Measurements from ENCODE around the gene NRARP. TPM values are rescaled to one million over a fixed set of nuclear protein-coding genes. Genes with fewer than 3 reads are reported as not detected.

NRARP gene
- total RNA-seq, 4 donors from 2014 or later, result 4.6 to 12.3 (median 7.2) TPM

DNA sequence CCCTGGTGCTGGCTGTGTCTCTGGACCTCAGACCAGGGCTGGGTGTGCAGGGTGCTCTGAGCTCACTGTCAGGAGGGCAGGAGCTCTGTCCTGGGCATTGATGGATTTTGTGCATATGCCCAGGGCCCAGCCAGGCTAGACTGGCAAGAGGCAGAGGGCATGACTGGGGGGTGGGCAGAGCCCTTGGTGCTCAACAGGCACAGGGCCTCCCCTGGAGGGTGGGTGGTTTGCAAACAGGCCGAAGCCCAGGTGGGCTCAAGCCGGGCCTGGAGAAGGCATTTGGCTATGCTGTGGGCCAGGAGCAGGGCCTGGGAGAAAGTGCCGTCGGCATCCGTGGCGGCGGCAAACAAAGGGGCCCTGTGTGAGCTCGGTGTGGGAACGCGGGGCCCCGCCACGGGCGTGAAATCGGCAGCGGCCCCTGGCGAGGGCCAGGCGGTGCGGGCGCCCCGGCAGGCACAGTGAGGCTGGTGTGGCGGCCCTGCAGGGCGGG lies 1.9 kb upstream of the NRARP start:
- TF ChIP-seq, protein P1, sequence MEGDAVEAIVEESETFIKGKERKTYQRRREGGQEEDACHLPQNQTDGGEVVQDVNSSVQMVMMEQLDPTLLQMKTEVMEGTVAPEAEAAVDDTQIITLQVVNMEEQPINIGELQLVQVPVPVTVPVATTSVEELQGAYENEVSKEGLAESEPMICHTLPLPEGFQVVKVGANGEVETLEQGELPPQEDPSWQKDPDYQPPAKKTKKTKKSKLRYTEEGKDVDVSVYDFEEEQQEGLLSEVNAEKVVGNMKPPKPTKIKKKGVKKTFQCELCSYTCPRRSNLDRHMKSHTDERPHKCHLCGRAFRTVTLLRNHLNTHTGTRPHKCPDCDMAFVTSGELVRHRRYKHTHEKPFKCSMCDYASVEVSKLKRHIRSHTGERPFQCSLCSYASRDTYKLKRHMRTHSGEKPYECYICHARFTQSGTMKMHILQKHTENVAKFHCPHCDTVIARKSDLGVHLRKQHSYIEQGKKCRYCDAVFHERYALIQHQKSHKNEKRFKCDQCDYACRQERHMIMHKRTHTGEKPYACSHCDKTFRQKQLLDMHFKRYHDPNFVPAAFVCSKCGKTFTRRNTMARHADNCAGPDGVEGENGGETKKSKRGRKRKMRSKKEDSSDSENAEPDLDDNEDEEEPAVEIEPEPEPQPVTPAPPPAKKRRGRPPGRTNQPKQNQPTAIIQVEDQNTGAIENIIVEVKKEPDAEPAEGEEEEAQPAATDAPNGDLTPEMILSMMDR (IDR thresholded peaks at IDR 0.05), result no peak
- no peak for DNase-seq (ENCODE audit: low spot score)
- no peak for ATAC-seq (ENCODE audit: low FRiP score)

DNA sequence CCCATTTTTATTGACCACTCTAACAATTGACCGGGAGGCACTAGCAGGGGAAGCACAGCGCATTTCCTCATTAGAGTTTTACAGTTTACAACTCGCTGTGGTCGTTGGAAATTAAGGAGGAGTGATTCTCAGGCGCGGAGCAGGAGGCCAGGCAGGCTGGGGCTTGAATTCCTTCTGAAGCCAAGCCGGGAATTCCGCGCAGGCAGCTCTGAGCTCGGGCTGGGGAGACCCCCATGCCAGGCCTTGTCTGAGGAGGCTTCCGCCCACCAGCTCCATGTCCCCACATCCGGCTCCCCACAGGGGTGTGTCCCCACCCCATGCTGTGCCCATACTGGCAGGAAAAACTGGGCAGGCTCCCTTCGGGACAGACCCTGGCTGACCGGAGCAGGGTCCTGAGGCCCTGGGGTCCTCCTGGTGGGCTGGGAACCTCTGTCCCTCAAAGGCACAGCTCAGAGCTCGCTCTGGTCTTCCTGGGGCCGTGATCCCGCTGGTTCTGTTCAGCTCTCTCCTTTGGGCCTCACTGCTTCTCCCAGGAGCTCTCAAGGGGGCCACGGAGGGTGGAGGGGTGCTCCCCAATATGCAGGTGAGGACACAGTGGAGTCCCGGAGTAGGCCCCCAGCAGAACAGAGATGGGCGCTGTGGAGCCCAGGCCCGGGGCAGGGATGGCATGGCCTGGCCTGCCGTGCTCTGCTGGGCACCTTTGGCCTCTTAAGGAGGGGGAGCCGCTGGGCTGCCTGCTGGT lies 1.3 kb upstream of the NRARP start:
- TF ChIP-seq, protein P1 (IDR thresholded peaks at IDR 0.05), result no peak
- no peak for DNase-seq (ENCODE audit: low spot score)
- ATAC-seq (ENCODE audit: low FRiP score), result no peak

DNA sequence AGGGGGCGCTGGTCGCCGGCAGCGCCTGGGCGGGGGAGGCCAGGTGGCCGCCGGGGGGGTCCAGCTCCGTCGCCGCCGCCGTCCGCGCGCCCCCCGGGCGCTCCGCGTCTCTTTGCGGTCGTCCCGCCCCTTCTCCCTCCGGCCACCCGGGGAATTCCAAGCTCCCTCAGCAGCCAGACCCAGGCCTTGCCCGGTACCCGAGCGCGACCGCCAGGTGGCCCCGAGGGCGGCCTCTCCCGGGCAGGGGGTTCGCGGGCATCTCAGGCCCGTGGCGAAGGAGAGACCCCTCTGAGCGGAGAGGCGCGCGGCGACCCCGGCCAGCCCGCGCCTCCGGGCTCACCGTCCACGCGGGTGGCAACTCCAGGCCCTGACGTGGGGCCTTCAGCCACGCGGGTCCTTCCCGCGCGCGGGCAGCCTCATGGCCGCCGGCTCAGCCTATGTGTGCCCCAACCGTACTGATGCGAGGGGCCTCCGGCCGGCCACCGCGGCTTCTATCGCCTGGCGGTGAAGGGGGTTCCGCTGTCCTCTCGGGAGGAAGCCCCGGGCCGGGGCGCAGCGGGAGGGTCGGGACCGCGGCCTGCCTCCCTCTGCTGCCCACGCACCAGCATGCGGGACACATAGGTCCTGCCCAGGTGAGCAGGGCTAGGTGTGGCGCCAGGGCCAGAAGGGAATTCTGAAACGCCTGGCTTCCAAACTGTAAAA lies 529 bp upstream of the NRARP start:
- no peak for DNase-seq (ENCODE audit: low spot score)

DNA sequence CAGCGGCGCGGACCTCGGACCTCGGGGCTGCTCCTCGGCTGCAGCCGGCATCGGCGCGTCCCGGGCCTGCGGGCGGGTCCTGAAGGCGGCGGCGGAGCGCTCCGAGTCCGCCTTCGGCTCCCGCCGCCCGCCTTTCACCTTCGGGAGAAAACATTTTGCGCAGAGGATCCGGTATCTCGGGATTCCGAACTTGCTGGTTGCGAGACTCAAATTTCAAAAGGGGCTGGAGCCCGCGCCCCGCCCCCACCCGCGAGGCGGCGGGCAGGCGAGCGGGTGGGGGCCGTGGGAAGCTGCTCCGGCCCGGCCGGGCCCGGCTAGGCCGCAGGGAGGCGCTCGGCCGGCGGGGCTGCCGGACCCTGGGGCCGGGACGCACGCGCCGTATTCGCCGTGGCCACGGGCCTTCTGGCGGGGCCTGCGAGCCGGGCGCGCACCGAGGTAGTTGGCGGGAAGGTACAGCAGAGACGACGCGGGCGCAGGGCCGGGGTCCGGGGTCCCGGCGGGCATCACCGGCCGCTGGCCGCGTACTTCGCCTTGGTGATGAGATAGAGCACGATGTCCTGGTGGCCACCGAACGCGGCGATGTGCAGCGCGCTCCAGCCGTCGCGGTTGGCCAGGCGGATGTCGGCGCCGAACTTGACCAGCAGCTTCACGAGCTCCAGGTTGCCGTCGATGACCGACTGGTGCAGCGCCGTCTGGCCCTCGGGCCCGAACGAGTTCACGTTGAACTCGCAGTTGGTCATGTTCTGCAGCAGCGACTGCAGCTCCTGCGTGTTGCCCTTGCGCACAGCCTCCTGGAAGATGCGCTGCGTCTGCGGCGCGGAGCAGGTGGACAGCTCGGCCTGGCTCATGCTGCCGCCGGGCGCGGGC lies 757 bp downstream of the NRARP start:
- TF ChIP-seq, protein P1 (IDR thresholded peaks at IDR 0.05), result no peak
- DNase-seq (ENCODE audit: low spot score) (no peak), ATAC-seq (ENCODE audit: low FRiP score) (peak; percentile 25)

More for the DNA sequence above, 529 bp upstream of the NRARP start:
- TF ChIP-seq, protein P1 (IDR thresholded peaks at IDR 0.05), result peak in 1 of 3 donors; percentile 52
- ATAC-seq (ENCODE audit: low FRiP score), result peak; percentile 12

DNA sequence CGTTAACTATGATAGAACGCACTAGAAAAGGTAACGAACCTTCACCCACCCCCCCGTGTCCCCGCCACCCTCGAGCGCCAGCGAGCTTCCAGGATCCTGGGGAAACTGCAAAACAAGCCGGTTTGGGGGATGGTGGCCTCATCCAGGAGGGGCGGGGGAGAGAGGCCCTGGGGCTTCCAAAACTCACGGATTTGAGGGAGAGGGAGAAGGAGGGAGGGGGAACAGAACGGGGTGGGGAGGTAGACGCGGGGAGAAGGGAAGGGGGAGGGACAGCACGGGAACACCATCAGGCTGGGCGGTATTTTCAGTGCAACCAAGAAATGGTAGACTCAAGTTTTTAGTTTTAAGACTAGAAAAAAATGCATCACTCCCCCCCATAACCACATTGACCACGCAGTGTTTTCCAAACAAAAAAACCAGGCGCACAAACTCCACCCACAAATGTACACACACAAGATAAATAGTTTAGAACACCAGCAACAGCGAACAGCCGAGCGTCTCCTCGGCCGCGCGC lies 1.4 kb downstream of the NRARP start:
- TF ChIP-seq, protein P1 (IDR thresholded peaks at IDR 0.05), result no peak
- no peak for ATAC-seq (ENCODE audit: low FRiP score)
- no peak for DNase-seq (ENCODE audit: low spot score)

DNA sequence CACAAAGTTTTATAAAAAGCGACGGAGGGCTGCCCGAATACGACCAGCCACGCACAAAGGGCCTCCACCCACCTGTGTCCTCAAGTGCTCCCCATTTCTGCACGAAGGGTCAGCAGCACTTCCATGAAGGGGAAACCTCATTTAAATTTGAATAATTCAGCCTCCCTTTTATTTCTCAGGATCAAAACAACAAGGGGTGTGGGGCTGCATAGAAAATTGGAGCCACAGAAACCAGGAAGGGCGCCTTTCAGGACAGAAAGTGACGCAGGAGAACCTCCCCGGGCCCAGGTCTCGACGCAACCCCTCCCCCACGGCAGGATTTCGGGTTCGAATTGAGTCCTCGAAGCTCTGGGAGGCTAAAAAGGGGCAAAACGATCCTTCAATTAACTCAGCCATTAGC lies 2.1 kb downstream of the NRARP start:
- TF ChIP-seq, protein P1 (IDR thresholded peaks at IDR 0.05), result no peak
- ATAC-seq (ENCODE audit: low FRiP score) (no peak), DNase-seq (ENCODE audit: low spot score) (no peak)

Data from omental fat pad (tissue), 4 donors.